Astrocyte of the spinal cord (primary cell): ENCODE results near the gene GHDC.
"Not testable (repeated sequence)": the region's sequence is repeated elsewhere in the genome, so short reads cannot be mapped to it uniquely, and the experiment has no call there.

Source experiments
- DNase-seq: peaks from one replicate; pipeline ENCODE4 v3.0.0; 2011; ENCODE audit warnings: low read depth, low spot score
- H3K4me3 ChIP-seq: 2 replicates; pipeline ENCODE4 v1.5.1; 2011; ENCODE audit warnings: low read depth, mild to moderate bottlenecking, low read length, moderate library complexity
- in situ Hi-C: cut with HindIII; loops from 2 replicates; pipeline ENCODE4 v1.10.0; 2017; ENCODE audit warnings: low sequenced_read_pairs
- TF ChIP-seq, protein P1 (sequence below): IDR thresholded peaks from 2 replicates; pipeline ENCODE4 v1.5.1; 2012; ENCODE audit warnings: low read depth, mild to moderate bottlenecking, low read length, inconsistent platforms

The GHDC gene

DNA sequence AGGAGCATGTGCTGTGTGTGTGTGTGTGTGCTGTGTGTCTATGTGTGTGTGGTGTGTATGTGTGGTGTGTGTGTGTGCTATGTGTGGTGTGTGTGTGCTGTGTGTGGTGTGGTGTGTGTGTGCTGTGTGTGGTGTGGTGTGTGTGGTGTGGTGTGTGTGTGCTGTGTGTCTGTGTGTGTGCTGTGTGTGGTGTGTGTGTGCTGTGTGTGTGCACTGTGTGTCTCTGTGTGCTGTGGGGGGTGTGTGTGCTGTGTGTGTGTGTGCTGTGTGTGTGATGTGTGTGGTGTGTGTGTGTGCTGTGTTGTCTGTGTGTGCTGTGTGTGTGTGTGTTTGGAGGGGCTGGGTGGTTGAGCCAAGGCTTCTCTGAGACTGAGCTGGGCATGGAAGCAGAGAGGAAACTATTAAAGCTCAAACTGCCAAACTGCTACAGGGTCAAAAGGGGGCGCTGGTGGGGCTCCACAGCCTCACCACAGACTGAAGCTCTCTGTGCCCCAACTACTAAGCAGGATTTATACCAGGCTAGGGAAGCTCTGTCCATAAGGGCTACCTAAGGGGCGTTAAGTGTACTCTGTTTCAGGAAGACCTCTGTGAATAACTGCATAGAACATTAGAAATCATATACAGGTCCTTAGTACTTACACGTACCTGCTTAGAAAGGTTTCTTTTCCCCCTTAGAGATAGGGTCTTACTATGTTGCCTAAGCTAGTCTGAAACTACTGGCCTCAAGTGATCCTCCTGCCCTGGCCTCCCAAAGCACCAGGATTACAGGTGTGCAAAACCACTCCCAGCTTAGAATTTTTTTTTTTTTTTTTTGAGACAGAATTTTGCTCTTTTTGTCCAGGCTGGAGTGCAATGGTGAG, 27.8 kb upstream of the GHDC start:
- TF ChIP-seq, protein P1, sequence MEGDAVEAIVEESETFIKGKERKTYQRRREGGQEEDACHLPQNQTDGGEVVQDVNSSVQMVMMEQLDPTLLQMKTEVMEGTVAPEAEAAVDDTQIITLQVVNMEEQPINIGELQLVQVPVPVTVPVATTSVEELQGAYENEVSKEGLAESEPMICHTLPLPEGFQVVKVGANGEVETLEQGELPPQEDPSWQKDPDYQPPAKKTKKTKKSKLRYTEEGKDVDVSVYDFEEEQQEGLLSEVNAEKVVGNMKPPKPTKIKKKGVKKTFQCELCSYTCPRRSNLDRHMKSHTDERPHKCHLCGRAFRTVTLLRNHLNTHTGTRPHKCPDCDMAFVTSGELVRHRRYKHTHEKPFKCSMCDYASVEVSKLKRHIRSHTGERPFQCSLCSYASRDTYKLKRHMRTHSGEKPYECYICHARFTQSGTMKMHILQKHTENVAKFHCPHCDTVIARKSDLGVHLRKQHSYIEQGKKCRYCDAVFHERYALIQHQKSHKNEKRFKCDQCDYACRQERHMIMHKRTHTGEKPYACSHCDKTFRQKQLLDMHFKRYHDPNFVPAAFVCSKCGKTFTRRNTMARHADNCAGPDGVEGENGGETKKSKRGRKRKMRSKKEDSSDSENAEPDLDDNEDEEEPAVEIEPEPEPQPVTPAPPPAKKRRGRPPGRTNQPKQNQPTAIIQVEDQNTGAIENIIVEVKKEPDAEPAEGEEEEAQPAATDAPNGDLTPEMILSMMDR, result peak; percentile 77
- in situ Hi-C loops, result no loop called here
- peak; percentile 61 for DNase-seq
- no peak overlapping the region for H3K4me3 ChIP-seq

DNA sequence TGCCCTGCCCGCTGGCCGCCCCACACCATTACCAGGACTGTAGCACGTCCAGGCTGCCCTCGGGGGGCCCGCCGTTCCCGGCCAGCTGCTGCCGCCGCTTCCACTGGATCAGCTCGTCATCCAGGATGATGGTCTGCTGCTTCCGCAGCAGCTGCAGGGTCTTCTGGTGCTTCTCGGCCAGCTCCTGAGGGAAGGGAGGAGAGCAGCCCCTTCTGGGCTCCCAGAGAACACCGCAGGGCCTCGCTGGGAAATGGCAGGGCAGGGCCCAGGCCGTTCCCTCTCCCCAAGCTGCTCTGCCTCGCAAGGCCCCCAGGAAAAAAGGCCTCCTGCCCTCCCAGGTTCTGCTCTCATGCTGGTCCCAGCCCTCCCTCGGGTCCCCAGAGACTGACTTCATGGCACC, 25.0 kb upstream of the GHDC start:
- DNase-seq, in situ Hi-C loops, H3K4me3 ChIP-seq: not testable (repeated sequence)

DNA sequence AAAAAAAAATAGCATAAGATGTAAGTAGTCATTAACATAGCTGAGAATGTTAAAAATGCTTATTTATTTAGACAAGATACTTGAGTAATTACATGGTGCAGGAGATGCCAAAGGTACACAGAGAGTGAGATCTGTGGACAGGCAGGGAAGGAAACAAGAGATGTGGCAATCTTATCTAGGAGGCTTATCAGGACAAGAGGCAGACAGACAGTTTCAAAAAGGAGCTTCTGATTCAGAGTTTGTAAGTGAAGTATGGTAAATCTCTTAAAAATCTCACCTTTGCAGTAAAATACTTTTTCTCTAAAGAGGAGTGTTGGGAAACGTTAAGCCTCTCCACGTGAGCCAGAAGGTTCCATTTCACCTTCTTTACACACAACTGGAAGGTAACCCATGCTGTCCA, 19.9 kb upstream of the GHDC start:
- in situ Hi-C loops, result no loop called here

DNA sequence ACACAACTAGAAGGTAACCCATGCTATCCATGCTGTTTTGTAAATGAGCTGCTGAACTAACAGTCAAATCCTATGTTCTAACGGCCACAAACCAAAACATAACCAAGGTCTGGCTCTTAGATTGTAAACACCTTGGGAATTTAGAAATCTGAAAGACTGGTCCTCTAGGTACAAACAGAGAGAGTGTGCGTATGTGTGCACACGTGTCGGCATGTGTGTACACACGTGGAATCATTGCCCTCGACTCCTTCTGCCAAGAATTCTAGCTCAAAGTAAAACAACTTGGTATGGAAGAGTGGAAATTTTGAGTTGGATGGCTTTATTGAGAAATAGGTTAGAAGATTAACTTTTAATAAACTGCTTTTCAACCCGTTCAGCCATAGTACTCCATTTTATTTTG, 18.1 kb upstream of the GHDC start:
- TF ChIP-seq, protein P1, result no peak
- in situ Hi-C loops, result no loop called here
- DNase-seq, result no peak
- H3K4me3 ChIP-seq, result no peak overlapping the region

More for the DNA sequence above, 19.9 kb upstream of the GHDC start:
- no peak for DNase-seq
- no peak overlapping the region for H3K4me3 ChIP-seq
- TF ChIP-seq, protein P1, result no peak

DNA sequence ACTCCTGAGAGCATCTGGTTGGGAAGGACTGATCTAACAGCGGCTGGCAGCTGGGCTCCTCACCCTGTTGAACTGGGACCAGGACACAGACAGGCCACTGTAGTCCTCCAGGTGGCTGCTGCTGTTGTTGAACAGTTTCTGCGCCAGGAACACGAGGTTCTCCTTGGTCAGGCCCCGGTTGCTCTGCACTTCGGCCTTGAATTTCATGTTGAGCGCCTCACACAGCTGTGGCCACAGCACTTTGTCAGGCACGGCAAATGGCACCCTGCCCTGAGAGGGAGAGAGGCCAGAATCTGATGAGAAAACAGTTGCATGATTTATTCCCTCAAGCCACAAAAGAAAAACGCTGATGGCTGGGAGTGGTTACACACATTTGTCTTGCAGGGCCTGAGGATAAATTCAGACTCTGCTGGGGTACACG, 17.6 kb upstream of the GHDC start:
- H3K4me3 ChIP-seq, in situ Hi-C loops: not testable (repeated sequence)
- DNase-seq, result peak; percentile 38

DNA sequence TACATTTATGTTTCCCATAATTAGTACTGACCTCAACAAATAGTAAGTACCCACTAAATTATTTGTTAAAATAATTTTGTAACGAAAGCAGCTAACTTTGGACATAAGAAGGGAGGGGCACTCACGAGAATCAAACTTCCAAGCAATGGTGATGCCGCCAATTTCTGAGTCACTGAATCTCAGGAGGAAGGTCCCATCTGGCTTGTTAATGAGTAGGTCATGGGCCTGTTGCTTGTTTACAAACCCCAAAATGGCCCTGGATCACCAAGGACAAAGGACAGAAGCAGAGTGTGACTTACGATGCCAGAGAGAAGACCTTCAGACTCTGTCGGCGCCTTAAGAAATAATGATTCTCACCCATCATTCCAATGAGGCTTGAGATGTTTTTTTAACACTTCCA, 15.8 kb upstream of the GHDC start:
- no peak for DNase-seq
- no peak overlapping the region for H3K4me3 ChIP-seq
- in situ Hi-C loops, result no loop called here
- TF ChIP-seq, protein P1, result no peak

DNA sequence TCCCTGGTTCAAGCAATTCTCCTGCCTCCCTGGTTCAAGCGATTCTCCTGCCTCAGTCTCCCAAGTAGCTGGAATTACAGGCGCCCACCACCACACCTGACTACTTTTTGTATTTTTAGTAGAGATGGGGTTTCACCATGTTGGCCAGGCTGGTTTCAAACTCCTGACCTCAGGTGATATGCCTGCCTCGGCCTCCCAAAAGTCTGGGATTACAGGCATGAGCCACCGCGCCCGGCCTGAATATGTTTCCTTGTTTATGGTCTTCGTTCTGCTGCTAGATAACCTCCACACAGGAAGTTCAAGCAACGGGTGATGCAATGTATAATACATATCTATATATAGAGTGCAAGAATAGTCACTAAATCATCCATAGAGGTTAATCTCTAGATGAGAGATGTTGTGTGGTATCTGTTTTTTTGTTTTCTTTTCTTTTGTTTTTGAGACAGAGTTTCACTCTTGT, 11.9 kb upstream of the GHDC start:
- H3K4me3 ChIP-seq, in situ Hi-C loops, DNase-seq: not testable (repeated sequence)

DNA sequence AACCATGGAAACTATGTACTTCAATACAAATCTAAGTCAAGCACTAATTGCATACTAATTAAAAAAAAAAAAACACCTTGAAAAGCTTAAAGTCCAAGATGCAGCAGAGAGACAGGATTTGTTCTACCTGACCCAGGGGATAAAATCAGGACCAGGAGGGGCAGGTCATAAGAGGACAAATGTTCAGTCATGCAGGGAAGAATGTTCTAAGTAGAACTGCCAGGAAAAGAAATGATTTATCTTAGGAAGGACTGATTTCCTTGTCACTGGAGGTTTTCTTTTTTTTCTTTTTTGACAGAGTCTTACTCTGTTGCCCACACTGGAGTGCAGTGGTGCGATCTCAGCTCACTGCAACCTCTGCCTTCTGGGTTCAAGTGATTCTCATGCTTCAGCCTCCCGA, 9.1 kb upstream of the GHDC start:
- in situ Hi-C loops, result no loop called here
- H3K4me3 ChIP-seq, result no peak overlapping the region
- TF ChIP-seq, protein P1, result no peak
- DNase-seq, result no peak
